Heart left ventricle (tissue), 13 donors: ENCODE measurements around the gene EPX.

Experiments used
- CTCF ChIP-seq, 12 donors: fragments of 200-600 bp; sonication (generic) in 4 of 12; IDR thresholded peaks; one replicate each; pipeline versions ENCODE4 v1.5.0 to v1.8.0; 2018 to 2022; ENCODE audit warnings: antibody characterized with exemption in 12 of 12, mild to moderate bottlenecking in 5 of 12
- POLR2A ChIP-seq, 2 donors: fragments of 450-650 bp; IDR thresholded peaks; one replicate each; pipeline ENCODE4 v1.6.1; 2017; ENCODE audit warnings: antibody characterized with exemption in 2 of 2, mild to moderate bottlenecking in 2 of 2, moderate library complexity in 2 of 2
- donor health status: ischemic (EF 13 %, LVEDD 7.1; RV severe dilation, severe dysfunction).
- donor health status: DM: no; HTN: yes; CAD: no.
- donor health status: DM: no; HTN: no; CAD: no.
- donor health status: ischemic (EF 25% LVEDD 6.9; RV normal size, moderate dysfunction).
- donor health status: ischemic (EF 25% LVEDD 5.7; RV mildly dilated, moderate dysfunction).
- donor health status: ischemic (EF 35%, LVEDD 5.7; RV mildly dilated, moderate dysfunction).
- donor health status: nonischemic (EF 11% LVEDD 7.7; RV severe dilation, severe dysfunction).
- donor health status: DM: yes; HTN: yes; CAD: no.
- donor health status: PGD.
- donor health status: ischemic (EF 29% LVEDD 5.4; RV normal size, mild dysfunction).
- donor health status: nonischemic (EF 23%, LVEDD 6.1; RV moderate dilation, normal function).

DNA sequence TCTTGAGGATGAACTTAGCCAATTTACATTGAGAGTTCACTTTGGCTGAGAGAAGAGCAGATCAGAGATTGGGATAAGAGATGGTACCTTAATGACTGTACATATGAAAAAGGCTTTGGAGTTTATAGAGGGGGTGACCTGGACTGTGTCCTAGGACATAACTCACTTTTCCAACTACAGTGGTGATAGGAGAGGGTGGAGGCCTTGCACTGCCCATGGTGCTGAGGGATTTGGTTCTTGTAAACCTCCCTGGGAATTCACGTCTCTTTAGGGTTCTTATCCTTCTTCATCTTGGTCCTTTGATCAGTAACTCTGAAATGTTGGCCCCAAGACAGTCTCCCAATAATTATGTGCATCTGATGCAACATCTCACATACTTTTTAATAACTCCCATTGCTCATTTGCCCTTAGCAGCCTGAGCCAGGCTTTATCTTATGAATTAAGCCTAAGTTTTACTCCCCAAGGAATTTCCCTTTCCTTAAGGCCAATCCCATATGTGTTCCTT is 44.5 kb upstream of the EPX start, which contains the start of gene OR4D1:
- TF ChIP-seq CTCF (IDR thresholded peaks at IDR 0.05) (no peak), POLR2A (IDR thresholded peaks at IDR 0.05) (no peak)
